ENCODE data around the gene PCGF2. TPM values are rescaled to one million over a fixed set of nuclear protein-coding genes. Genes with fewer than 3 reads are reported as not detected.

Gene PCGF2
- total and polyA plus RNA-seq, 10 of the 15 experiments (the other 5 are each of a cell fraction or from before 2014, with no cell fraction given): 2.7 to 35.6 (median 7.2) TPM

GRCh38 chr17:38746004-38746848, 1.9 kb downstream of the PCGF2 start:
- ChIA-PET CTCF (interaction anchor here (1.1 to 4.1 kb wide), 6 partner anchors 10 to 453 kb away, joined by 3 to 47 read pairs (median 8); partner anchors contain the start of genes CISD3 and RPL19), POLR2A (interaction anchor here (0.5 to 1.3 kb wide), 4 partner anchors 40 to 117 kb away, joined by 4 to 8 read pairs (median 5); no protein-coding TSS in a partner anchor), SMC1A (ENCODE audit: uncharacterized antibody, unreplicated experiment) (interaction anchor here (0.9 to 1.8 kb wide), 8 partner anchors 10 to 407 kb away, joined by 3 to 9 read pairs (median 4); partner anchors contain the start of gene MLLT6), RAD21 (ENCODE audit: unreplicated experiment) (interaction anchor here (0.9 to 1.8 kb wide), 7 partner anchors 11 to 407 kb away, joined by 3 to 8 read pairs (median 3); partner anchors contain the start of gene CISD3)
- no peak overlapping the region for H2AFZ ChIP-seq (ENCODE audit: control insufficient read depth, low read depth, low read length)
- no peaks in the 10 kb centered on the region for H3K36me3 ChIP-seq (ENCODE audit: control insufficient read depth in 2 of 2, insufficient read depth in 2 of 2, low read length in 1 of 2)
- no peak for FAIRE-seq
- peaks cover 35% of the 10 kb centered on the region for H3K4me1 ChIP-seq (ENCODE audit: control insufficient read depth, insufficient read depth, low read length)
- H3K27ac ChIP-seq (ENCODE audit: control insufficient read depth, insufficient read depth): peak overlapping the region; percentile 76
- no peaks in the 10 kb centered on the region; a peak in 1 of 4 replicates for H3K27me3 ChIP-seq (replicated peaks in 1 of 2; ENCODE audit: control insufficient read depth in 2 of 2, insufficient read depth in 2 of 2, low read length in 1 of 2)
- H3K4me2 ChIP-seq (ENCODE audit: control insufficient read depth, insufficient read depth): peak overlapping the region; percentile 81
- H3K4me3 ChIP-seq: peak overlapping the region; percentile 95
- no peaks in the 10 kb centered on the region for H4K20me1 ChIP-seq (ENCODE audit: control insufficient read depth, insufficient read depth)
- H3K9ac ChIP-seq (ENCODE audit: control insufficient read depth, insufficient read depth, low read length): peak overlapping the region; percentile 42
- WGBS (ENCODE audit: insufficient coverage, insufficient replicate concordance, low lambda C conversion rate, missing lambda C conversion rate): 43% methylated on average over 8 of the region's 8 CpGs
- no peak for DNase-seq (ENCODE audit: low read depth, low spot score)
- TSS peak; percentile 73 for BruUV-seq (replicated peaks)
- peaks cover 43% of the 10 kb centered on the region for H3K79me2 ChIP-seq (ENCODE audit: control insufficient read depth, insufficient read depth, low read length)
- no peaks in the 10 kb centered on the region for H3K9me3 ChIP-seq (replicated peaks; ENCODE audit: control insufficient read depth, insufficient read depth, low read length)
- intact Hi-C loops (cut with micrococcal nuclease; ENCODE audit: unreplicated experiment): no loop called here
- ATAC-seq: peak; percentile 4; the same call in 2 of the 3 replicates
- in situ Hi-C loops (cut with MboI): no loop called here
- TF ChIP-seq CBX5 (IDR thresholded peaks at IDR 0.05; ENCODE audit: low read depth) (no peak), RAD51 (IDR thresholded peaks at IDR 0.05) (peak; percentile 56; the same call in 1 of the 2 replicates), HDGF (IDR thresholded peaks at IDR 0.05) (peak; percentile 82; the same call in 1 of the 2 replicates), MEF2A (IDR thresholded peaks at IDR 0.05; ENCODE audit: insufficient read depth, low read depth, low read length) (no peak), MTA2 (IDR thresholded peaks at IDR 0.05; ENCODE audit: low read depth) (no peak), CHD4 (IDR thresholded peaks at IDR 0.05) (no peak), ZNF274 (IDR thresholded peaks at IDR 0.05; ENCODE audit: insufficient read depth, insufficient read length) (no peak), PAX5 (IDR thresholded peaks at IDR 0.05; ENCODE audit: borderline replicate concordance, low read depth, low read length) (no peak), CTCF (IDR thresholded peaks at IDR 0.05 in 2 of 3, conservative IDR thresholded peaks at IDR 0.05 in 1 of 3; ENCODE audit: control insufficient read depth in 2 of 3, extremely low read depth in 1 of 3, insufficient read depth in 1 of 3, low read depth in 3 of 3, low read length in 3 of 3) (no peak), BMI1 (IDR thresholded peaks at IDR 0.05; ENCODE audit: borderline replicate concordance) (peak; percentile 60; the same call in 1 of the 2 replicates), MEF2B (IDR thresholded peaks at IDR 0.05; ENCODE audit: partially characterized antibody, poor library complexity, severe bottlenecking) (no peak), MXI1 (IDR thresholded peaks at IDR 0.05; ENCODE audit: low read depth, low read length) (0 out of 2 replicates have a peak, but pooled peaks have one; percentile 18), POU2F2 (IDR thresholded peaks at IDR 0.05; ENCODE audit: borderline replicate concordance, low read depth, low read length) (no peak)
- TF ChIP-seq, protein P1, sequence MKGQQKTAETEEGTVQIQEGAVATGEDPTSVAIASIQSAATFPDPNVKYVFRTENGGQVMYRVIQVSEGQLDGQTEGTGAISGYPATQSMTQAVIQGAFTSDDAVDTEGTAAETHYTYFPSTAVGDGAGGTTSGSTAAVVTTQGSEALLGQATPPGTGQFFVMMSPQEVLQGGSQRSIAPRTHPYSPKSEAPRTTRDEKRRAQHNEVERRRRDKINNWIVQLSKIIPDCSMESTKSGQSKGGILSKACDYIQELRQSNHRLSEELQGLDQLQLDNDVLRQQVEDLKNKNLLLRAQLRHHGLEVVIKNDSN (IDR thresholded peaks at IDR 0.05; ENCODE audit: borderline replicate concordance, extremely low read length, insufficient read depth, low read depth, low read length): no peak
- TF ChIP-seq, protein P2, sequence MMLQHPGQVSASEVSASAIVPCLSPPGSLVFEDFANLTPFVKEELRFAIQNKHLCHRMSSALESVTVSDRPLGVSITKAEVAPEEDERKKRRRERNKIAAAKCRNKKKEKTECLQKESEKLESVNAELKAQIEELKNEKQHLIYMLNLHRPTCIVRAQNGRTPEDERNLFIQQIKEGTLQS (IDR thresholded peaks at IDR 0.05; ENCODE audit: borderline replicate concordance, extremely low read depth, low read depth, low read length): no peak
- TF ChIP-seq, protein P3, sequence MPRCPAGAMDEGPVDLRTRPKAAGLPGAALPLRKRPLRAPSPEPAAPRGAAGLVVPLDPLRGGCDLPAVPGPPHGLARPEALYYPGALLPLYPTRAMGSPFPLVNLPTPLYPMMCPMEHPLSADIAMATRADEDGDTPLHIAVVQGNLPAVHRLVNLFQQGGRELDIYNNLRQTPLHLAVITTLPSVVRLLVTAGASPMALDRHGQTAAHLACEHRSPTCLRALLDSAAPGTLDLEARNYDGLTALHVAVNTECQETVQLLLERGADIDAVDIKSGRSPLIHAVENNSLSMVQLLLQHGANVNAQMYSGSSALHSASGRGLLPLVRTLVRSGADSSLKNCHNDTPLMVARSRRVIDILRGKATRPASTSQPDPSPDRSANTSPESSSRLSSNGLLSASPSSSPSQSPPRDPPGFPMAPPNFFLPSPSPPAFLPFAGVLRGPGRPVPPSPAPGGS (IDR thresholded peaks at IDR 0.05; ENCODE audit: borderline replicate concordance, insufficient read depth, low read depth, low read length, poor library complexity, severe bottlenecking): no peak

All from GM12878 (cell line).